ENCODE measurements around the gene ATR.

DNA sequence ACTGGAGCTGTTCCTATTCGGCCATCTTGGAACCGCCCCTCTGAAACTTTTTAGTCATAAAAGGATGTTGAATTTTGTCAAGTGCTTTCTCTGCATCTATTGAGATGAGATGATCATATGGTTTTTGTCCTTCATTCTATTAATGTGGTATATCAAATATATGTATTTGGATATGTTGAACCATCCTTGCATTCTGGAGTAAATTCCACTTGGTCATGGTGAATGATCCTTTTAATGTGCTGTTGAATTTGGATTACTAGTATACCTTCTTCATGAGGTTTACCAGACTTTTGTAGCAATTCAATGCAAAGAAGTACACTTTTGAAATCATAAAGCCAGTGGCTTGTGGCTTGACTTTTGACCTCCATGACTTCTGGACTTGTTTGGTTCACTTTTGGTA is 97.3 kb downstream of the ATR start:
- TF ChIP-seq, protein P1, sequence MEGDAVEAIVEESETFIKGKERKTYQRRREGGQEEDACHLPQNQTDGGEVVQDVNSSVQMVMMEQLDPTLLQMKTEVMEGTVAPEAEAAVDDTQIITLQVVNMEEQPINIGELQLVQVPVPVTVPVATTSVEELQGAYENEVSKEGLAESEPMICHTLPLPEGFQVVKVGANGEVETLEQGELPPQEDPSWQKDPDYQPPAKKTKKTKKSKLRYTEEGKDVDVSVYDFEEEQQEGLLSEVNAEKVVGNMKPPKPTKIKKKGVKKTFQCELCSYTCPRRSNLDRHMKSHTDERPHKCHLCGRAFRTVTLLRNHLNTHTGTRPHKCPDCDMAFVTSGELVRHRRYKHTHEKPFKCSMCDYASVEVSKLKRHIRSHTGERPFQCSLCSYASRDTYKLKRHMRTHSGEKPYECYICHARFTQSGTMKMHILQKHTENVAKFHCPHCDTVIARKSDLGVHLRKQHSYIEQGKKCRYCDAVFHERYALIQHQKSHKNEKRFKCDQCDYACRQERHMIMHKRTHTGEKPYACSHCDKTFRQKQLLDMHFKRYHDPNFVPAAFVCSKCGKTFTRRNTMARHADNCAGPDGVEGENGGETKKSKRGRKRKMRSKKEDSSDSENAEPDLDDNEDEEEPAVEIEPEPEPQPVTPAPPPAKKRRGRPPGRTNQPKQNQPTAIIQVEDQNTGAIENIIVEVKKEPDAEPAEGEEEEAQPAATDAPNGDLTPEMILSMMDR (IDR thresholded peaks at IDR 0.05; ENCODE audit: insufficient read depth, low read length) = no peak
- TF ChIP-seq POLR2AphosphoS5 (IDR thresholded peaks at IDR 0.05; ENCODE audit: low read depth) (no peak), GABPA (IDR thresholded peaks at IDR 0.05; ENCODE audit: low read depth) (no peak), SPI1 (IDR thresholded peaks at IDR 0.05; ENCODE audit: borderline replicate concordance, low read depth) (no peak)
- TF ChIP-seq, protein P2, sequence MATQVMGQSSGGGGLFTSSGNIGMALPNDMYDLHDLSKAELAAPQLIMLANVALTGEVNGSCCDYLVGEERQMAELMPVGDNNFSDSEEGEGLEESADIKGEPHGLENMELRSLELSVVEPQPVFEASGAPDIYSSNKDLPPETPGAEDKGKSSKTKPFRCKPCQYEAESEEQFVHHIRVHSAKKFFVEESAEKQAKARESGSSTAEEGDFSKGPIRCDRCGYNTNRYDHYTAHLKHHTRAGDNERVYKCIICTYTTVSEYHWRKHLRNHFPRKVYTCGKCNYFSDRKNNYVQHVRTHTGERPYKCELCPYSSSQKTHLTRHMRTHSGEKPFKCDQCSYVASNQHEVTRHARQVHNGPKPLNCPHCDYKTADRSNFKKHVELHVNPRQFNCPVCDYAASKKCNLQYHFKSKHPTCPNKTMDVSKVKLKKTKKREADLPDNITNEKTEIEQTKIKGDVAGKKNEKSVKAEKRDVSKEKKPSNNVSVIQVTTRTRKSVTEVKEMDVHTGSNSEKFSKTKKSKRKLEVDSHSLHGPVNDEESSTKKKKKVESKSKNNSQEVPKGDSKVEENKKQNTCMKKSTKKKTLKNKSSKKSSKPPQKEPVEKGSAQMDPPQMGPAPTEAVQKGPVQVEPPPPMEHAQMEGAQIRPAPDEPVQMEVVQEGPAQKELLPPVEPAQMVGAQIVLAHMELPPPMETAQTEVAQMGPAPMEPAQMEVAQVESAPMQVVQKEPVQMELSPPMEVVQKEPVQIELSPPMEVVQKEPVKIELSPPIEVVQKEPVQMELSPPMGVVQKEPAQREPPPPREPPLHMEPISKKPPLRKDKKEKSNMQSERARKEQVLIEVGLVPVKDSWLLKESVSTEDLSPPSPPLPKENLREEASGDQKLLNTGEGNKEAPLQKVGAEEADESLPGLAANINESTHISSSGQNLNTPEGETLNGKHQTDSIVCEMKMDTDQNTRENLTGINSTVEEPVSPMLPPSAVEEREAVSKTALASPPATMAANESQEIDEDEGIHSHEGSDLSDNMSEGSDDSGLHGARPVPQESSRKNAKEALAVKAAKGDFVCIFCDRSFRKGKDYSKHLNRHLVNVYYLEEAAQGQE (IDR thresholded peaks at IDR 0.05; ENCODE audit: insufficient replicate concordance, low read depth) = no peak

Measured in HL-60 (cell line).